ENCODE data around the gene TRMT112.
A peak's percentile ranks its signal among the peaks of the same experiment; 100 is the strongest.

TRMT112 gene

DNA sequence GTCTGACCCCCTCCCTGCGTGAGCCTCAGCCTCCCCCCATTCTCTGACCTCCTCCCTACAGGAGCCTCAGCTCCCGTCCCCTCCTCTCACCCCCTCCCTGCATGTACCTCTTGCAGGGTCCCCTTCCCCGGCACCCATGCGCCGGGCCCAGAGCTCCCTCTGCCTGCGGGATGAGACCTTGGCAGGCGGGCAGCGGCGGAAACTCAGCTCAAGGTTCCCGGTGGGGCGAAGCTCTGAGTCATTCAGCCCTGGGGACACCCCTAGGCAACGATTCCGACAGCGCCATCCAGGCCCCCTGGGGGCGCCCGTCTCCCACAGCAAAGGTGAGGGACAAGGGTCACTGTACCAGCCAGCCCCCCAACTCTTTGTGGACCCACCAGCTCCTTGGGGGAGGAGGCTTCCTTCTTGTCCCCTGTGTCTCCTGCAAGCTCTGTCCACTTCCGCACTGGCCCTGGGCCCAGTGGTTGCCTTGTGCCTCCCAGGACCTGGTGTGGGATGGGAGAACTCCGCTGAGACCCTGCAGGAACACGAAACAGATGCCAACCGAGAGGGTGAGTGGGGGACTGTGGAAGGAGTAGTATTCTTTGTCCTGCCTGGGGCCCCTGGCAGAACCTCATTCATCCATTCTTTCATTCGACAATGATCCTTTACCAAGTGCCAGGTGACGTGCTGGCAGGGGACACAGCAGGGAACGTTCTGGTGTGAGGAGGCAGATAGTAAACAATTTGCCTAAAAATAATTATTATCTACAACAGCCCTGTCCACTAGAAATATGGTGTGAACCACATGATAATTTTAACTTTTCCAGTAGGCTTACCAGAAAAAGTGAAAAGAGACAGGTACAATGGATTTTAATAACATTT lies 38.0 kb upstream of the TRMT112 start:
- peak overlapping the region; percentile 41 for H3K4me3 ChIP-seq (ENCODE audit: low read depth, low read length)
- TF ChIP-seq, protein P1, sequence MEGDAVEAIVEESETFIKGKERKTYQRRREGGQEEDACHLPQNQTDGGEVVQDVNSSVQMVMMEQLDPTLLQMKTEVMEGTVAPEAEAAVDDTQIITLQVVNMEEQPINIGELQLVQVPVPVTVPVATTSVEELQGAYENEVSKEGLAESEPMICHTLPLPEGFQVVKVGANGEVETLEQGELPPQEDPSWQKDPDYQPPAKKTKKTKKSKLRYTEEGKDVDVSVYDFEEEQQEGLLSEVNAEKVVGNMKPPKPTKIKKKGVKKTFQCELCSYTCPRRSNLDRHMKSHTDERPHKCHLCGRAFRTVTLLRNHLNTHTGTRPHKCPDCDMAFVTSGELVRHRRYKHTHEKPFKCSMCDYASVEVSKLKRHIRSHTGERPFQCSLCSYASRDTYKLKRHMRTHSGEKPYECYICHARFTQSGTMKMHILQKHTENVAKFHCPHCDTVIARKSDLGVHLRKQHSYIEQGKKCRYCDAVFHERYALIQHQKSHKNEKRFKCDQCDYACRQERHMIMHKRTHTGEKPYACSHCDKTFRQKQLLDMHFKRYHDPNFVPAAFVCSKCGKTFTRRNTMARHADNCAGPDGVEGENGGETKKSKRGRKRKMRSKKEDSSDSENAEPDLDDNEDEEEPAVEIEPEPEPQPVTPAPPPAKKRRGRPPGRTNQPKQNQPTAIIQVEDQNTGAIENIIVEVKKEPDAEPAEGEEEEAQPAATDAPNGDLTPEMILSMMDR (conservative IDR thresholded peaks at IDR 0.05; ENCODE audit: low read depth, low read length), result peak; percentile 84
- DNase-seq (ENCODE audit: low read depth), result peak; percentile 81

DNA sequence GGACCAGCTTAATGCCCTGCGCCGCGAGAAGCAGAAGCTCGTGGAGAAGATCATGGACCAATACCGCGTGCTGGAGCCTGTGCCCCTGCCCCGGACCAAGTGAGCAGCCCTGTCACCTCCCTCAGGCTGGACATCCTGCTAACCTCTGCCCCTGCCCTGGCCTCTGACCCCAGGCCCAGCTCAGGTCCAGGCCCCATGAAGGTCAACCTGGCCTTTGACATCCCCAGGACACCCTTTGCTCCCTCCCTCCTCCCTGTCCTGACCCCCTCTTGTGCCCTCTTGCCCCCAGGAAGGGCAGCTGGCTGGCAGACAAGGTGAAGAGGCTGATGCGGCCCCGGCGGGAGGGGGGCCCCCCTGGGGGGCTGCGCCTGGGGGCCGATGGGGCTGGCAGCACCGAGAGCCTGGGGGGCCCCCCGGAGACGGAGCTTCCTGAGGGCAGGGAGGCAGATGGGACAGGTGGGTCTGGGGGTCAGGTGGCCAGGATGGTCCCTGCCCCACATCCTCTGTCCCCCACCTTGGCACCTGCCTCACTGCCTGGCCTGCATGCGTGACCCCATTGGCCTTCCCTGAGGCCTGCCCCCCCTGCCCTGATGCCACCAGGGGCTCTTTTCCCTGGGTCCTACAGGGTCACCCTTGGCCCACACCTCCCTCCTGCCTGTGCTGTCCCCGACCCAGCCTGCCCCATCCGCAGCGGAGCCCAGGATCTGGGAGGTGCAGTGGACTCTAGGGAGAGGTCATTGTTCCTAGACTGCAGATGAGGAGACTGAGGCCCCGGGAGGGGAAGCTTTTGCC lies 36.6 kb upstream of the TRMT112 start:
- TF ChIP-seq, protein P1 (conservative IDR thresholded peaks at IDR 0.05; ENCODE audit: low read depth, low read length), result no peak
- H3K4me3 ChIP-seq (ENCODE audit: low read depth, low read length), result no peak overlapping the region
- no peak for DNase-seq (ENCODE audit: low read depth)

DNA sequence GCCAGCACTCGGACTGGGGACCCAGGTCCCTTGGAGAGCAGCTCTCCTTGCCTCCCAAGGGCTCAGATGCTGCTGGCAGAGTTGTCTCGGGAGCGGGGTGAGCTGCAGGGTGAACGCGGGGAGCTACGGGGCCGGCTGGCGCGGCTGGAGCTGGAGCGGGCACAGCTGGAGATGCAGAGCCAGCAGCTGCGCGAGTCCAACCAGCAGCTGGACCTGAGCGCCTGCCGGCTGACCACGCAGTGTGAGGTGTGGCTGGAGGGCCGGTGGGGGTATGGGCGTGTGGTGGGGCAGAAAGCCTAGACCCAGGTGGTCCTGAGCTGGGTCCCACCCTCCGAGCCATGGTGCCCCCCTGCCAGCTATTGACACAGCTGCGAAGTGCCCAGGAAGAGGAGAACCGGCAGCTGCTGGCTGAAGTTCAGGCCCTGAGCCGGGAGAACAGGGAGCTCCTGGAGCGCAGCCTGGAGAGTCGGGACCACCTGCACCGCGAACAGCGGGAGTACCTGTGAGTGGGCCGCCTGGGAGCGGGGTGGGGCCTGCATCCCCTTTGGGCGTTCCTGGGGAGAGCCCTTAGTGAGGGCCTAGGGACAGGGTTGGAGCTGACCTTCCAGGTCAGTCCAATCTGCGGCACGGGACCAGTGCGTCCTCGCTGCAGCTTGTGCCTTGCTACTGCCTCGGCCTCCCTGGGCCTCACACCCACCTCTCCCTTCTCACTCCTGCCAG lies 35.8 kb upstream of the TRMT112 start:
- TF ChIP-seq, protein P1 (conservative IDR thresholded peaks at IDR 0.05; ENCODE audit: low read depth, low read length), result no peak
- H3K4me3 ChIP-seq (ENCODE audit: low read depth, low read length), result no peak overlapping the region
- DNase-seq (ENCODE audit: low read depth), result no peak

DNA sequence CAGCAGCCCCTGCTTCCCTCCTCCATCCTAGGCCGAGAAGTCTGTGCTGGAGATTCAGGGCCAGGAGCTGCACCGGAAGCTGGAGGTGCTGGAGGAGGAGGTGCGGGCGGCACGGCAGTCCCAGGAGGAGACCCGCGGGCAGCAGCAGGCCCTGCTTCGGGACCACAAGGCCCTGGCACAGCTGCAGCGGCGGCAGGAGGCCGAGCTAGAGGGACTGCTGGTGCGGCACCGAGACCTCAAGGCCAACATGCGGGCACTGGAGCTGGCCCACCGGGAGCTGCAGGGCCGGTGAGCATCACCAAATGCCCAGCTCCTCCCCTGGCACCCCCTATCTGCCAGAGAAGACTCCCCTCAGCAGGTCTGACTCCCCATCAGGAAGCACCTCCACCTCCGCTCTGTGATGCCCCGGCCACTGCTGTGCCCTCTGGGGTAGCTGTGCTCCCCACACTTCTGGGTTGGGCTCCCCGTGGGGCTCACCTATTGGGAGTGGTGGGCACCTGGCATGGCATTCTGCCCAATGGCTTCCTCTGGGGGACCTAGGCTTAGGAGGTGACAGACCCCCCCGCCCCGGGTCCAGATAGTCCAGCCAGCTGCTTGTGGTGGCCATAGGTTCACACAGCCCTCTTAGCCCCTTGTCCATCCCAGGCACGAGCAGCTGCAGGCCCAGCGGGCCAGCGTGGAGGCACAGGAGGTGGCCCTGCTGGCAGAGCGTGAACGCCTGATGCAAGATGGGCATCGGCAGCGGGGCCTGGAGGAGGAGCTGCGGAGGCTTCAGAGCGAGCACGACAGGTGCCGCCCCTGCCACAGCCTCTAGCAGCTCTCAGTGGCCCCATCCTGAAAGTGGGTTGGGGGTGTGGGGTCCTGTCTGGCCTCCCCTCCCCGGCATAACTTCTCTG lies 35.0 kb upstream of the TRMT112 start:
- TF ChIP-seq, protein P1 (conservative IDR thresholded peaks at IDR 0.05; ENCODE audit: low read depth, low read length), result no peak
- no peak for DNase-seq (ENCODE audit: low read depth)
- H3K4me3 ChIP-seq (ENCODE audit: low read depth, low read length), result no peak overlapping the region

DNA sequence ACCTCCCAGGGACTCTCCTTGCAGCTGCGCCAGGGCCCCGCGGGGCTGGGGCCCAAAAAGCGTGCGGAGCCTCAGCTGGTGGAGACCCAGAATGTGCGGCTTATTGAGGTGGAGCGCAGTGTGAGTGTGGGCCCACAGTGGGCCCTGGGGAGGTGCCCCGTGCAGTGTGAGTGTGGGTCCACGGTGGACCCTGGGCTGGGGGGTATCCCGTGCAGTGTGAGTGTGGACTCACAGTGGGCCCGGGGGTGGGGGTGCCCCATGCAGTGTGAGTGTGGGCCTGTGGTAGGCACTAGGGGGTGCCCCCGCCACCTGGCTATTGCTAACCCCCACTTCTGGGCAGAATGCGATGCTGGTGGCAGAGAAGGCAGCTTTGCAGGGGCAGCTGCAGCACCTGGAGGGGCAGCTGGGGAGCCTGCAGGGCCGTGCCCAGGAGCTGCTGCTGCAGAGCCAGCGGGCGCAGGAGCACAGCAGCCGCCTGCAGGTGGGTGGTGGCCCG lies 33.8 kb upstream of the TRMT112 start:
- no peak overlapping the region for H3K4me3 ChIP-seq (ENCODE audit: low read depth, low read length)
- no peak for DNase-seq (ENCODE audit: low read depth)
- TF ChIP-seq, protein P1 (conservative IDR thresholded peaks at IDR 0.05; ENCODE audit: low read depth, low read length), result no peak

DNA sequence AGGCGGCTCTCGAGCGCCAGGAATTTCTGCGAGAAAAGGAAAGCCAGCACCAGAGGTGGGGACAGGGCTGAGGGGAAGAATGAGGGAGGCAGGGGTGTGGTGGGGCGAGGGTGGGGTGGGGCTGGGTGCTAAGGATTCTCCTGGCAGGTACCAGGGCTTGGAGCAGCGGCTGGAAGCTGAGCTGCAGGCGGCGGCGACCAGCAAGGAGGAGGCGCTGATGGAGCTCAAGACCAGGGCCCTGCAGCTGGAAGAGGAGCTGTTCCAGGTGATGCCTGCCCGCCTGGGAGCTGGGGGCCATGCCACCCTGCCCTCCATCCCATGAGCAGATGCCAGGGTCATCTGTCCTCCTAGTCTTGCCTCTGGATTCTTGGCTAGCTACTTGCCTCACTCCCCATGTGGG lies 32.0 kb upstream of the TRMT112 start:
- no peak overlapping the region for H3K4me3 ChIP-seq (ENCODE audit: low read depth, low read length)
- DNase-seq (ENCODE audit: low read depth), result no peak
- TF ChIP-seq, protein P1 (conservative IDR thresholded peaks at IDR 0.05; ENCODE audit: low read depth, low read length), result no peak

Data from choroid plexus epithelial cell (primary cell).